ENCODE results near the gene CUX1. TPM values are rescaled to one million over a fixed set of nuclear protein-coding genes. Genes with fewer than 3 reads are reported as not detected.

The CUX1 gene
- total RNA-seq, 3 donors from 2014 or later = 35.1 to 54.4 (median 41.1) TPM

GRCh38 chr7:102029616-102030015 lies 212.2 kb downstream of the CUX1 start:
- Histone ChIP-seq H3K27ac (no peak overlapping the region), H3K36me3 (no peaks in the 10 kb centered on the region), H3K4me1 (no peaks in the 10 kb centered on the region), H3K27me3 (no peaks in the 10 kb centered on the region), H3K9me3 (no peaks in the 10 kb centered on the region), H3K4me3 (no peak overlapping the region)
- DNase-seq (ENCODE audit: low spot score in 2 of 2) = no peak
- intact Hi-C loops (cut with DNase I; ENCODE audit: low total_unique reads) = no loop called here
- TF ChIP-seq POLR2AphosphoS5 (IDR thresholded peaks at IDR 0.05) (no peak), CTCF (IDR thresholded peaks at IDR 0.05) (no peak), POLR2A (IDR thresholded peaks at IDR 0.05) (no peak)

- no peaks in the 10 kb centered on the region for H3K9me3 ChIP-seq
- no peaks in the 10 kb centered on the region for H3K36me3 ChIP-seq
- H3K4me1 ChIP-seq = no peaks in the 10 kb centered on the region
- H3K4me3 ChIP-seq = no peak overlapping the region
- TF ChIP-seq POLR2A (IDR thresholded peaks at IDR 0.05) (no peak), POLR2AphosphoS5 (IDR thresholded peaks at IDR 0.05) (no peak), CTCF (IDR thresholded peaks at IDR 0.05) (no peak)
- DNase-seq (ENCODE audit: low spot score in 2 of 2) = peak in 1 of 2 donors; percentile 6
- intact Hi-C loops (cut with DNase I; ENCODE audit: low total_unique reads) = no loop called here
- H3K27ac ChIP-seq = no peak overlapping the region
- no peaks in the 10 kb centered on the region for H3K27me3 ChIP-seq
Measured at GRCh38 chr7:102030696-102031095, 213.3 kb downstream of the CUX1 start.

- no peak for DNase-seq (ENCODE audit: low spot score in 2 of 2)
- Histone ChIP-seq H3K27me3 (no peaks in the 10 kb centered on the region), H3K4me1 (no peaks in the 10 kb centered on the region), H3K4me3 (no peak overlapping the region), H3K36me3 (no peaks in the 10 kb centered on the region), H3K9me3 (no peaks in the 10 kb centered on the region), H3K27ac (no peak overlapping the region)
- intact Hi-C loops (cut with DNase I; ENCODE audit: low total_unique reads) = no loop called here
- TF ChIP-seq POLR2AphosphoS5 (IDR thresholded peaks at IDR 0.05) (no peak), CTCF (IDR thresholded peaks at IDR 0.05) (no peak), POLR2A (IDR thresholded peaks at IDR 0.05) (no peak)
Measured at GRCh38 chr7:102036958-102037357, 219.5 kb downstream of the CUX1 start.

- no peak overlapping the region for H3K4me3 ChIP-seq
- no peak overlapping the region for H3K27ac ChIP-seq
- TF ChIP-seq POLR2A (IDR thresholded peaks at IDR 0.05) (no peak), CTCF (IDR thresholded peaks at IDR 0.05) (no peak), POLR2AphosphoS5 (IDR thresholded peaks at IDR 0.05) (no peak)
- H3K4me1 ChIP-seq = no peaks in the 10 kb centered on the region
- no peaks in the 10 kb centered on the region for H3K9me3 ChIP-seq
- H3K36me3 ChIP-seq = no peaks in the 10 kb centered on the region
- intact Hi-C loops (cut with DNase I; ENCODE audit: low total_unique reads) = no loop called here
- DNase-seq (ENCODE audit: low spot score in 2 of 2) = no peak
- H3K27me3 ChIP-seq = no peaks in the 10 kb centered on the region
Measured at GRCh38 chr7:102039706-102040105, 222.3 kb downstream of the CUX1 start.

- no peaks in the 10 kb centered on the region for H3K27me3 ChIP-seq
- intact Hi-C loops (cut with DNase I; ENCODE audit: low total_unique reads) = no loop called here
- DNase-seq (ENCODE audit: low spot score in 2 of 2) = no peak
Measured at GRCh38 chr7:102040569-102040968, 223.1 kb downstream of the CUX1 start.

More at GRCh38 chr7:102040569-102040968, 223.1 kb downstream of the CUX1 start:
- H3K9me3 ChIP-seq = no peaks in the 10 kb centered on the region
- H3K4me3 ChIP-seq = no peak overlapping the region
- no peaks in the 10 kb centered on the region for H3K36me3 ChIP-seq
- no peak overlapping the region for H3K27ac ChIP-seq
- H3K4me1 ChIP-seq = no peaks in the 10 kb centered on the region
- TF ChIP-seq CTCF (IDR thresholded peaks at IDR 0.05) (no peak), POLR2AphosphoS5 (IDR thresholded peaks at IDR 0.05) (no peak), POLR2A (IDR thresholded peaks at IDR 0.05) (no peak)

Data from breast epithelium (tissue), 4 donors.